Kidney (tissue), 14 donors: ENCODE data around the gene BCAR1. TPM values are rescaled to one million over a fixed set of nuclear protein-coding genes. Genes with fewer than 3 reads are reported as not detected.

Source experiments
- DNase-seq, 5 donors: peaks; one replicate each; pipeline ENCODE4 v3.0.0-alpha.2; 2013 to 2020
- FAIRE-seq: peaks from 2 replicates; lab custom pipeline; 2012; peaks lifted over from hg19 to GRCh38; lab: Jason Lieb, UNC
- H3K27ac ChIP-seq, 2 donors: one replicate each; pipeline ENCODE4 v1.7.0; 2013; ENCODE audit warnings: low read depth in 2 of 2, low read length in 2 of 2, inconsistent platforms in 1 of 2
- H3K27me3 ChIP-seq: one replicate; pipeline ENCODE4 v1.7.1; 2013; ENCODE audit warnings: low read length, inconsistent platforms; ENCODE audit not compliant: control insufficient read depth, insufficient read depth
- H3K36me3 ChIP-seq, 3 donors: one replicate each; pipeline versions ENCODE4 v1.7.0 to v1.7.1; 2013; ENCODE audit warnings: low read length in 3 of 3, control low read depth in 1 of 3, inconsistent platforms in 1 of 3; ENCODE audit not compliant: insufficient read depth in 3 of 3, control insufficient read depth in 2 of 3
- H3K4me1 ChIP-seq, 3 donors: one replicate each; pipeline versions ENCODE4 v1.7.0 to v1.7.1; 2013; ENCODE audit warnings: low read length in 3 of 3, inconsistent platforms in 1 of 3, low read depth in 1 of 3; ENCODE audit not compliant: control insufficient read depth in 2 of 3, insufficient read depth in 2 of 3
- H3K4me3 ChIP-seq, 3 donors: one replicate each; pipeline versions ENCODE4 v1.7.0 to v1.8.1; 2013; ENCODE audit warnings: low read length in 3 of 3, control low read depth in 1 of 3, inconsistent platforms in 1 of 3
- H3K9ac ChIP-seq, 3 donors: one replicate each; pipeline versions ENCODE4 v1.7.0 to v1.7.1; 2013; ENCODE audit warnings: low read length in 3 of 3, control low read depth in 1 of 3, inconsistent platforms in 1 of 3
- H3K9me3 ChIP-seq, 3 donors: one replicate each; pipeline versions ENCODE4 v1.7.0 to v1.7.1; 2013; ENCODE audit warnings: low read length in 3 of 3, control low read depth in 1 of 3, inconsistent platforms in 1 of 3; ENCODE audit not compliant: control insufficient read depth in 2 of 3, insufficient read depth in 1 of 3
- CTCF ChIP-seq: IDR thresholded peaks from 3 replicates; pipeline ENCODE4 v1.5.1; 2012; ENCODE audit warnings: mild to moderate bottlenecking, moderate library complexity, borderline replicate concordance; ENCODE audit not compliant: insufficient read depth; ENCODE audit errors: extremely low read depth
- intact Hi-C: fragments of 100-400 bp; cut with DNase I; formaldehyde crosslinking; loops from one replicate; pipeline ENCODE4 v1.11.1; 2022
- polyA plus RNA-seq: library from polyadenylated mRNA; stranded (reverse); fragments of 350-450 nt; fragmentation: Illumina TruSeq; extraction: RNeasy Lipid Tissue Mini Kit (QIAGEN cat#74804); gene quantifications from one replicate; pipeline ENCODE4 v1.2.3, GENCODE V29; 2014; ENCODE audit warnings: low read depth, low replicate concordance; ENCODE audit not compliant: insufficient read depth
- total RNA-seq: library from RNA; stranded (reverse); fragmentation: NEBNext Ultra II Directional; extraction: Animal tissue kit (Norgen Biotek cat#: 25700); gene quantifications from one replicate; pipeline ENCODE4 v1.2.1, GENCODE V29; 2021
- donor health status: control.
- donor health status: control.
- donor health status: control.
- donor health status: control.
- donor health status: control.
- donor health status: DM: yes; HTN: yes; CAD: no.
- donor health status: Normal renal cell carcinoma (clear cell type).

Gene BCAR1
- total and polyA plus RNA-seq, 2 donors from 2014 or later: 69.1 to 123 TPM

DNA sequence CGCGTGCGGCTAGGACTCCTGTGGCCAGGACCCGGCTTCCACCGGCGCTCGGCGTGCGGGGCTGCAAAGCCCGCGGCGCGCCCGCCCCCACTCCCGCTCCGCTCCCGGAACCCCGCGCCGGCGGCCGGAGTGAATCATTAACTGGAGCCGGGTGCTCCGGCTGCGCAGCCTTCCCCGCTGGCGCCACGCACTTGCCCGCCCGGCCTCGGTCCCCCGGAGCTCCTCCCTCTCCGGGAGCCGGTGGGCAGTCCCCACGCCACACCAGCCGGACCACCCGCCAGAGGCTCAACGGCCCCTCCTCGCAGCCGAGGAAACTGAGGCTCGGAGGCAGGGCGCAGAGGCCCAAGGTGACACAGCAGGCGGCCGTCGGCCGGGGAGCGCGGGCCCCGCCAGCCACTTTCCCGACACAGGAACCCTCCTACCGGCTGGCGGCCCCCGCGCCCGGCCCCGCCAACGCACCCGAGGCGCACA lies 580 bp downstream of the BCAR1 start:
- Histone ChIP-seq H3K9me3 (no peaks in the 10 kb centered on the region), H3K4me3 (peak overlapping the region; percentile 46 to 84 (median 53)), H3K9ac (peak overlapping the region in 2 of 3 donors; percentile 66 to 91), H3K36me3 (no peaks in the 10 kb centered on the region), H3K27me3 (no peaks in the 10 kb centered on the region), H3K27ac (peak overlapping the region; percentile 93 to 97), H3K4me1 (peaks cover 0 to 76% (median 72%) of the 10 kb centered on the region in 3 donors)
- FAIRE-seq (no peak), DNase-seq (peak; percentile 67 to 91 (median 82))
- TF ChIP-seq CTCF: no peak
- intact Hi-C loops: no loop called here

DNA sequence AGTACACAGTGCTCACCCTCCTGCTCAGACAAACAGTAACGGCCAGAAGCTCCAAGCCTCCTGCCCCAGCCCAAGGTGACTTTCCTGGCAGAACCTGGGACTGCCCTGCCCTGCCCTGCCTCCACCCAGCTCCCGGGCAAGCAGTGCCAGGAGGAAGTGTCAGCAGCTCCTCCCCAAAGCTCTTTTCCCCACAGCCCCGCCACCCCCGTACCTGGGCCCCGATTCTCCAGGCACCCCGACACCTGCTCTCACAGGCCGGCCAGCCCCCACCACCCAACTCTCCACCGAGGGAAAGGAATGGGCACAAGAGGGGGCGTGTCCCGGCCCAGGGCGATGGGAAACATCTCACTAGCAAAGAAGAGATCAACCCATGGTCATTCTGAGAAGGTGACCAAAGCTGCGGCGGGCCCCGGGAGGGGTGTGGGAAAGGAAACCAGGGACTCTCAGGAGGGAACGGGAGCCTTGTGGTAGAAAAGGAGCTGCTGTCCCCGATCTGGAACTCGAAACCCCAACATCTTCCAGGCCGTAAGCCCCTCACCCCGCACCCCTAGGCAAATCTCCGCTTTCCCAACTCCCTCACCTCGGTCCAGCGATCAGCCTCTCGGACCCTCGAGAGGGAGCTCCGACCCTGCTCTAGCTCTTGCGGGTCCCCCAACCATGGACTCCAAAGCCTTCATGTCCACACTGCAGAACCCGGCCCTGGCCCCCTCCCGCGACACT lies 1.2 kb downstream of the BCAR1 start:
- DNase-seq (peak in 2 of 5 donors; percentile 78 to 87), FAIRE-seq (no peak)
- H3K36me3 ChIP-seq: no peaks in the 10 kb centered on the region
- H3K27ac ChIP-seq: peak overlapping the region; percentile 93 to 97
- H3K9me3 ChIP-seq: no peaks in the 10 kb centered on the region
- intact Hi-C loops: no loop called here
- H3K9ac ChIP-seq: peak overlapping the region; percentile 38 to 91 (median 66)
- no peak for TF ChIP-seq CTCF
- no peaks in the 10 kb centered on the region for H3K27me3 ChIP-seq
- peaks cover 0 to 77% (median 75%) of the 10 kb centered on the region in 3 donors for H3K4me1 ChIP-seq
- peak overlapping the region; percentile 49 to 84 (median 53) for H3K4me3 ChIP-seq

- Histone ChIP-seq H3K4me1 (peaks cover 0 to 77% (median 76%) of the 10 kb centered on the region in 3 donors), H3K9ac (peak overlapping the region in 2 of 3 donors; percentile 39 to 91), H3K36me3 (peaks cover 0 to under 1% (median 0%) of the 10 kb centered on the region in 3 donors), H3K9me3 (no peaks in the 10 kb centered on the region), H3K27me3 (no peaks in the 10 kb centered on the region), H3K4me3 (peak overlapping the region in 2 of 3 donors; percentile 49 to 84), H3K27ac (peak overlapping the region; percentile 93 to 97)
- no peak for TF ChIP-seq CTCF
- no peak for FAIRE-seq
- intact Hi-C loops: no loop called here
- DNase-seq: no peak
Observed at GRCh38 chr16:75249441-75249840, 2.0 kb downstream of the BCAR1 start.
